Kidney epithelial cell (primary cell): ENCODE results near the gene NAA10. TPM values are rescaled to one million over a fixed set of nuclear protein-coding genes. Genes with fewer than 3 reads are reported as not detected.

Source experiments
- DNase-seq: peaks from one replicate; pipeline ENCODE4 v3.0.0-alpha.2; 2010; ENCODE audit warnings: low read depth
- H3K27me3 ChIP-seq: 2 replicates; pipeline ENCODE4 v1.6.0; 2011; ENCODE audit warnings: low read length; ENCODE audit not compliant: control insufficient read depth, insufficient read depth
- H3K36me3 ChIP-seq: 2 replicates; pipeline ENCODE4 v1.5.1; 2011; ENCODE audit warnings: low read length; ENCODE audit not compliant: control insufficient read depth, insufficient read depth
- H3K4me3 ChIP-seq: 2 replicates; pipeline ENCODE4 v1.5.1; 2011; ENCODE audit warnings: low read depth, mild to moderate bottlenecking, control low read depth, low read length
- CTCF ChIP-seq: IDR thresholded peaks from 2 replicates; pipeline ENCODE4 v1.5.1; 2011; ENCODE audit warnings: mild to moderate bottlenecking, moderate library complexity, low read length, control low read depth, inconsistent platforms; ENCODE audit not compliant: insufficient read depth, poor library complexity, severe bottlenecking
- total RNA-seq: library from RNA; depleted of rRNA; stranded (reverse); fragments of >200 nt; gene quantifications from 2 replicates; pipeline ENCODE4 v1.2.3, GENCODE V29; 2015

The NAA10 gene
- total RNA-seq, 1 donor from 2014 or later, result 139 TPM

- Histone ChIP-seq H3K27me3 (no peaks in the 10 kb centered on the region), H3K4me3 (no peak overlapping the region), H3K36me3 (peaks cover 2% of the 10 kb centered on the region)
- DNase-seq, result no peak
- no peak for TF ChIP-seq CTCF
Observed at GRCh38 chrX:153963546-153963945, 28.7 kb upstream of the NAA10 start.

GRCh38 chrX:153961292-153961691, 26.5 kb upstream of the NAA10 start:
- Histone ChIP-seq H3K27me3 (no peaks in the 10 kb centered on the region), H3K4me3 (no peak overlapping the region), H3K36me3 (peaks cover 6% of the 10 kb centered on the region)
- DNase-seq, result no peak
- TF ChIP-seq CTCF, result no peak

GRCh38 chrX:153960786-153961185, 25.9 kb upstream of the NAA10 start:
- H3K36me3 ChIP-seq, result peaks cover 6% of the 10 kb centered on the region
- no peak overlapping the region for H3K4me3 ChIP-seq
- no peak for TF ChIP-seq CTCF
- no peaks in the 10 kb centered on the region for H3K27me3 ChIP-seq
- no peak for DNase-seq

- peaks cover 6% of the 10 kb centered on the region for H3K36me3 ChIP-seq
- H3K27me3 ChIP-seq, result no peaks in the 10 kb centered on the region
- no peak overlapping the region for H3K4me3 ChIP-seq
- no peak for DNase-seq
- TF ChIP-seq CTCF, result no peak
Observed at GRCh38 chrX:153960077-153960476, 25.2 kb upstream of the NAA10 start.

GRCh38 chrX:153959649-153960048, 24.8 kb upstream of the NAA10 start:
- no peak for DNase-seq
- Histone ChIP-seq H3K27me3 (no peaks in the 10 kb centered on the region), H3K4me3 (no peak overlapping the region), H3K36me3 (peaks cover 6% of the 10 kb centered on the region)
- no peak for TF ChIP-seq CTCF

GRCh38 chrX:153958605-153959004, 23.8 kb upstream of the NAA10 start:
- H3K27me3 ChIP-seq, result no peaks in the 10 kb centered on the region
- no peak overlapping the region for H3K4me3 ChIP-seq
- no peak for TF ChIP-seq CTCF
- no peak for DNase-seq
- peaks cover 6% of the 10 kb centered on the region for H3K36me3 ChIP-seq
